HepG2 (cell line): ENCODE data around the gene RFTN1. TPM values are rescaled to one million over a fixed set of nuclear protein-coding genes. Genes with fewer than 3 reads are reported as not detected.

Experiments used
- ATAC-seq: fragments of 200-7000 bp; cut with Tn5 transposase; 3 replicates; pipeline ENCODE4 v1.9.1; 2020; ENCODE audit warnings: mild to moderate bottlenecking, moderate library complexity
- BruUV-seq: library from RNA; stranded (reverse); fragments of 400-500 nt; replicated peaks from 2 replicates; lab custom pipeline; 2021; lab: Mats Ljungman, UMichigan
- CTCF ChIA-PET: fragments of 300-600 bp; formaldehyde crosslinking; extraction: SDS; loops from one replicate; lab custom pipeline; 2021; ENCODE audit warnings: low total read pairs, inconsistent platforms, low intra/inter-chr PET ratio; lab: Yijun Ruan, JAX
- POLR2A ChIA-PET: fragments of 350-600 bp; sonication (Branson Sonifier 250); formaldehyde crosslinking; loops from one replicate; lab custom pipeline; 2020; ENCODE audit warnings: antibody characterized with exemption, inconsistent platforms; lab: Yijun Ruan, JAX
- DNase-seq: peaks from one replicate; pipeline ENCODE4 v3.0.0-alpha.2; 2015; ENCODE audit warnings: low spot score
- FAIRE-seq: peaks from 3 replicates; lab custom pipeline; 2011; peaks lifted over from hg19 to GRCh38; lab: Jason Lieb, UNC
- H2AFZ ChIP-seq: one replicate; pipeline ENCODE4 v1.6.1; 2011; ENCODE audit warnings: low read length, inconsistent platforms
- H3K27ac ChIP-seq: fragments of 300-600 bp; 3 replicates; pipeline ENCODE4 v1.8.0; 2011; ENCODE audit warnings: mixed run types, mild to moderate bottlenecking, mixed read lengths, low read length, inconsistent platforms; ENCODE audit not compliant: insufficient read depth; ENCODE audit errors: extremely low read length
- H3K27me3 ChIP-seq, 2 experiments: fragments of 200-600 bp in 1 of 2; 2 replicates in 1 of 2; 3 replicates in 1 of 2; pipeline versions ENCODE4 v1.6.0 to v1.8.0; 2011; ENCODE audit warnings: low read length in 2 of 2, mild to moderate bottlenecking in 2 of 2, moderate library complexity in 2 of 2, inconsistent platforms in 1 of 2; ENCODE audit not compliant: insufficient read depth in 2 of 2, control insufficient read depth in 1 of 2
- H3K36me3 ChIP-seq, 2 experiments: fragments of 200-600 bp in 1 of 2; replicated peaks in 1 of 2; 2 replicates in 1 of 2; 3 replicates in 1 of 2; pipeline versions ENCODE4 v1.5.1 to v1.8.0; 2011; ENCODE audit warnings: low read length in 2 of 2, inconsistent platforms in 1 of 2; ENCODE audit not compliant: insufficient read depth in 2 of 2, control insufficient read depth in 1 of 2
- H3K4me1 ChIP-seq: 2 replicates; pipeline ENCODE4 v1.5.1; 2012; ENCODE audit warnings: low read length, inconsistent platforms; ENCODE audit not compliant: insufficient read depth
- H3K4me2 ChIP-seq: 2 replicates; pipeline ENCODE4 v1.6.0; 2011; ENCODE audit warnings: low read depth, low read length, inconsistent platforms
- H3K4me3 ChIP-seq, 3 experiments: fragments of 200-600 bp in 1 of 3; sonication (generic), shearing (Covaris generic) in 1 of 3; replicated peaks in 1 of 3; 2 replicates each; pipeline ENCODE4 v1.5.1; 2011 to 2016; ENCODE audit warnings: low read length in 3 of 3, inconsistent platforms in 2 of 3, low read depth in 2 of 3, mild to moderate bottlenecking in 2 of 3, control low read depth in 1 of 3, mixed read lengths in 1 of 3; ENCODE audit not compliant: insufficient read depth in 1 of 3
- H3K79me2 ChIP-seq: one replicate; pipeline ENCODE4 v1.6.1; 2011; ENCODE audit warnings: low read length, inconsistent platforms; ENCODE audit not compliant: insufficient read depth
- H3K9ac ChIP-seq: 2 replicates; pipeline ENCODE4 v1.6.0; 2011; ENCODE audit warnings: mild to moderate bottlenecking, low read depth, low read length, inconsistent platforms; ENCODE audit not compliant: insufficient read depth
- H3K9me3 ChIP-seq: 2 replicates; pipeline ENCODE4 v1.5.1; 2012; ENCODE audit warnings: mild to moderate bottlenecking, low read length
- H4K20me1 ChIP-seq: 2 replicates; pipeline ENCODE4 v1.6.0; 2011; ENCODE audit warnings: inconsistent platforms, mild to moderate bottlenecking, low read length, moderate library complexity; ENCODE audit not compliant: insufficient read depth
- CHD4 ChIP-seq: fragments of 200-600 bp; sonication (generic); IDR thresholded peaks from 2 replicates; pipeline ENCODE4 v1.7.0; 2017; ENCODE audit warnings: mild to moderate bottlenecking, low read length, borderline replicate concordance
- GLI4 ChIP-seq: sonication (generic); formaldehyde crosslinking; IDR thresholded peaks from 2 replicates; pipeline ENCODE4 v1.5.1; 2020; ENCODE audit warnings: missing genetic modification reagents, mild to moderate bottlenecking, moderate library complexity, borderline replicate concordance
- HCFC1 ChIP-seq: fragments of 150-350 bp; IDR thresholded peaks from 2 replicates; pipeline ENCODE4 v1.6.1; 2014; ENCODE audit warnings: low read depth, low read length
- HDAC1 ChIP-seq: sonication (generic); formaldehyde crosslinking; IDR thresholded peaks from 2 replicates; pipeline ENCODE4 v1.5.1; 2020; ENCODE audit warnings: mild to moderate bottlenecking, missing genetic modification reagents
- JUND ChIP-seq: sonication (generic); formaldehyde crosslinking; IDR thresholded peaks from 2 replicates; pipeline ENCODE4 v1.8.0; 2022; ENCODE audit warnings: mild to moderate bottlenecking, missing genetic modification reagents
- NBN ChIP-seq: fragments of 450-650 bp; conservative IDR thresholded peaks from 2 replicates; pipeline ENCODE4 v1.6.1; 2017
- NR2F1 ChIP-seq, 2 experiments: fragments of 450-650 bp in 1 of 2; formaldehyde crosslinking in 1 of 2; IDR thresholded peaks; 2 replicates each; pipeline versions ENCODE4 v1.5.0 to v1.6.1; 2016 to 2020; ENCODE audit warnings: mild to moderate bottlenecking in 1 of 2, missing compliant biosample characterization in 1 of 2, missing genetic modification reagents in 1 of 2, moderate library complexity in 1 of 2
- POLR2A ChIP-seq, 2 experiments: IDR thresholded peaks; 2 replicates each; pipeline ENCODE4 v1.6.1; 2011; ENCODE audit warnings: low read depth in 2 of 2, low read length in 2 of 2, mild to moderate bottlenecking in 1 of 2, moderate library complexity in 1 of 2; ENCODE audit not compliant: insufficient read depth in 1 of 2
- TBP ChIP-seq: sonication (generic); formaldehyde crosslinking; IDR thresholded peaks from 2 replicates; pipeline ENCODE4 v1.5.0; 2020; ENCODE audit warnings: missing genetic modification reagents
- ZNF143 ChIP-seq: sonication (generic); formaldehyde crosslinking; IDR thresholded peaks from 2 replicates; pipeline ENCODE4 v1.4.0; 2020; ENCODE audit warnings: missing genetic modification reagents
- ZNF251 ChIP-seq: sonication (generic); formaldehyde crosslinking; IDR thresholded peaks from 2 replicates; pipeline ENCODE4 v1.9.0; 2021; ENCODE audit warnings: mild to moderate bottlenecking, missing genetic modification reagents
- ZNF333 ChIP-seq: sonication (generic); formaldehyde crosslinking; IDR thresholded peaks from 2 replicates; pipeline ENCODE4 v1.4.0; 2020; ENCODE audit warnings: mild to moderate bottlenecking, missing genetic modification reagents, borderline replicate concordance
- ZNF335 ChIP-seq: sonication (generic); formaldehyde crosslinking; IDR thresholded peaks from 2 replicates; pipeline ENCODE4 v1.4.0; 2020; ENCODE audit warnings: missing genetic modification reagents
- ZNF337 ChIP-seq: sonication (generic); formaldehyde crosslinking; IDR thresholded peaks from 2 replicates; pipeline ENCODE4 v1.5.1; 2020; ENCODE audit warnings: missing genetic modification reagents, low read depth, mild to moderate bottlenecking, borderline replicate concordance
- ZNF468 ChIP-seq: sonication (generic); formaldehyde crosslinking; IDR thresholded peaks from 2 replicates; pipeline ENCODE4 v1.8.0; 2022; ENCODE audit warnings: mild to moderate bottlenecking, moderate library complexity, missing genetic modification reagents
- ZNF782 ChIP-seq: sonication (generic); formaldehyde crosslinking; IDR thresholded peaks from 2 replicates; pipeline ENCODE4 v1.4.0; 2020; ENCODE audit warnings: missing genetic modification reagents, mild to moderate bottlenecking, borderline replicate concordance
- WGBS: methylation state at CpG from one replicate; pipeline ENCODE4 v1.1.6; 2017; ENCODE audit warnings: low lambda C conversion rate; 5-methylcytosine and 5-hydroxymethylcytosine counted together
- in situ Hi-C: cut with HindIII; loops from 2 replicates; pipeline ENCODE4 v1.10.0; 2017; ENCODE audit warnings: low pct_unique_long_range_greater_than_20kb; ENCODE audit not compliant: extremely low pct_ligation_motif_present
- intact Hi-C: fragments of 100-400 bp; cut with micrococcal nuclease; formaldehyde crosslinking; loops from one replicate; pipeline ENCODE4 v1.10.0; 2022; ENCODE audit not compliant: unreplicated experiment
- polyA plus RNA-seq, 8 experiments: library from polyadenylated mRNA; depleted of rRNA in 3 of 8; stranded (reverse) in 7 of 8; unstranded in 1 of 8; fragments of >200 nt; fragmentation: Illumina TruSeq in 4 of 8; extraction: Trizol in 4 of 8; gene quantifications; 2 replicates each; pipeline versions ENCODE4 v1.2.1 to v1.2.3, GENCODE V29; 2011 to 2016; ENCODE audit warnings: low read depth in 4 of 8, missing spikeins in 1 of 8, mixed read lengths in 1 of 8; ENCODE audit not compliant: insufficient read depth in 1 of 8
- total RNA-seq, 5 experiments: library from RNA; depleted of rRNA; stranded (reverse); fragments of >200 nt; fragmentation: Illumina TruSeq; extraction: Trizol; gene quantifications; 2 replicates each; pipeline ENCODE4 v1.2.3, GENCODE V29; 2016; ENCODE audit warnings: low read depth in 1 of 5
- TF ChIP-seq, protein P1 (sequence below): IDR thresholded peaks from 2 replicates; pipeline ENCODE4 v1.6.1; 2012; ENCODE audit warnings: low read length, improper control_type of control experiment
- TF ChIP-seq, protein P2 (sequence below): sonication (generic); formaldehyde crosslinking; IDR thresholded peaks from 2 replicates; pipeline ENCODE4 v1.4.0; 2020; ENCODE audit warnings: missing genetic modification reagents, borderline replicate concordance

RFTN1 gene
- total and polyA plus RNA-seq, 2 of the 13 experiments (the other 11 are each of a cell fraction or from before 2014, with no cell fraction given) = not detected

DNA sequence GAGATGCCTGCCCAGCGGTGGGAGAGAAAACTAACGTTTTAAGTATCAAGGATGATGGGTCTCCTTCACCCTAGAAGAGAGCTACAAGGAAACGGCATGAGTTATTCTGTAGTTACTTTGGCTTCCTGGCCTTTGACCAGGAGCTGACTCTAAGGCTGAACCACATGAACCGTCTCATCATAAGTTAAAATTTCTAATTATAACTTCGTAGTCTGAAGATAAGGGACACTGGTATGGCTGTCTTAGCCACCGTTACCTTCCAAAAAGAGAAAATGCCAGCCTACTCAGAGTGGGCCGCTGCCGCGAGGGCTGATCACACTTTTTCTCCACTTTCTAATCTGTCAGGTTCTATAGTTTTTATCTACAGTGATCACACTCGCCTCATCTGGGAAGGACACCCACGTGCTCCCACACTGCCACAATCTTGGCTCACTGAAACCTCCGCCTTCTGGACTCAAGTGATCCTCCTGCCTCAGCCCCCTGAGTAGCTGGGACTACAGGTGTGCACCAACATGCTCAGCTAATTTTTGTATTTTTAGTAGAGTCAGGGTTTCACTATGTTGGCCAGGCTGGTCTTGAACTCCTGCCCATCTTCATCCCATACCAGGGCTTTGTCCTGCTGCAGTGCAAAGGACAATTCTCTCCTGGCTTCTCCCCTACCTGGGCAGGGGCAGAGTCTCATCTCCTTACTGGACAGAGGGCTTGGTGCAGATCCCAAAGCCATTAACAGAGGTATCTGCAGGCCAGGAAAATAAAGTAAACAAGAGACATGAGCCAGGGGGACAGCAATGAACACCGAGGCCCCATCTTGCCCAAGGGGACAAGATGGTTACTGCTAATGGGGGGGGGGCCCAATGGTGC lies 73.4 kb downstream of the RFTN1 start:
- no peaks in the 10 kb centered on the region for H3K79me2 ChIP-seq
- no peak overlapping the region for H3K4me2 ChIP-seq
- no peaks in the 10 kb centered on the region; a peak in 1 of 5 replicates for H3K27me3 ChIP-seq
- ChIA-PET POLR2A (no interaction called here), CTCF (no interaction called here)
- no peak overlapping the region for H3K4me3 ChIP-seq
- H4K20me1 ChIP-seq = no peaks in the 10 kb centered on the region
- no peak for DNase-seq
- no peak overlapping the region for H2AFZ ChIP-seq
- in situ Hi-C loops = no loop called here
- H3K9me3 ChIP-seq = no peaks in the 10 kb centered on the region
- no peak overlapping the region for H3K27ac ChIP-seq
- ATAC-seq = no peak
- TF ChIP-seq, protein P1, sequence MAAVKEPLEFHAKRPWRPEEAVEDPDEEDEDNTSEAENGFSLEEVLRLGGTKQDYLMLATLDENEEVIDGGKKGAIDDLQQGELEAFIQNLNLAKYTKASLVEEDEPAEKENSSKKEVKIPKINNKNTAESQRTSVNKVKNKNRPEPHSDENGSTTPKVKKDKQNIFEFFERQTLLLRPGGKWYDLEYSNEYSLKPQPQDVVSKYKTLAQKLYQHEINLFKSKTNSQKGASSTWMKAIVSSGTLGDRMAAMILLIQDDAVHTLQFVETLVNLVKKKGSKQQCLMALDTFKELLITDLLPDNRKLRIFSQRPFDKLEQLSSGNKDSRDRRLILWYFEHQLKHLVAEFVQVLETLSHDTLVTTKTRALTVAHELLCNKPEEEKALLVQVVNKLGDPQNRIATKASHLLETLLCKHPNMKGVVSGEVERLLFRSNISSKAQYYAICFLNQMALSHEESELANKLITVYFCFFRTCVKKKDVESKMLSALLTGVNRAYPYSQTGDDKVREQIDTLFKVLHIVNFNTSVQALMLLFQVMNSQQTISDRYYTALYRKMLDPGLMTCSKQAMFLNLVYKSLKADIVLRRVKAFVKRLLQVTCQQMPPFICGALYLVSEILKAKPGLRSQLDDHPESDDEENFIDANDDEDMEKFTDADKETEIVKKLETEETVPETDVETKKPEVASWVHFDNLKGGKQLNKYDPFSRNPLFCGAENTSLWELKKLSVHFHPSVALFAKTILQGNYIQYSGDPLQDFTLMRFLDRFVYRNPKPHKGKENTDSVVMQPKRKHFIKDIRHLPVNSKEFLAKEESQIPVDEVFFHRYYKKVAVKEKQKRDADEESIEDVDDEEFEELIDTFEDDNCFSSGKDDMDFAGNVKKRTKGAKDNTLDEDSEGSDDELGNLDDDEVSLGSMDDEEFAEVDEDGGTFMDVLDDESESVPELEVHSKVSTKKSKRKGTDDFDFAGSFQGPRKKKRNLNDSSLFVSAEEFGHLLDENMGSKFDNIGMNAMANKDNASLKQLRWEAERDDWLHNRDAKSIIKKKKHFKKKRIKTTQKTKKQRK = no peak
- TF ChIP-seq NR2F1 (CRISPR knock-in tag; IDR thresholded peaks at IDR 0.05) (no peak), ZNF335 (CRISPR knock-in tag) (no peak), ZNF333 (no peak), HDAC1 (CRISPR knock-in tag) (no peak), HCFC1 (no peak), ZNF251 (CRISPR knock-in tag) (no peak), ZNF782 (CRISPR knock-in tag) (no peak), ZNF337 (no peak), CHD4 (no peak), ZNF468 (CRISPR knock-in tag) (no peak), ZNF143 (CRISPR knock-in tag) (no peak), TBP (no peak), POLR2A (IDR thresholded peaks at IDR 0.05; ENCODE audit: insufficient read depth in 1 of 2, low read depth in 2 of 2, low read length in 2 of 2) (no peak), JUND (no peak), GLI4 (no peak), NBN (no peak)
- TF ChIP-seq, protein P2, sequence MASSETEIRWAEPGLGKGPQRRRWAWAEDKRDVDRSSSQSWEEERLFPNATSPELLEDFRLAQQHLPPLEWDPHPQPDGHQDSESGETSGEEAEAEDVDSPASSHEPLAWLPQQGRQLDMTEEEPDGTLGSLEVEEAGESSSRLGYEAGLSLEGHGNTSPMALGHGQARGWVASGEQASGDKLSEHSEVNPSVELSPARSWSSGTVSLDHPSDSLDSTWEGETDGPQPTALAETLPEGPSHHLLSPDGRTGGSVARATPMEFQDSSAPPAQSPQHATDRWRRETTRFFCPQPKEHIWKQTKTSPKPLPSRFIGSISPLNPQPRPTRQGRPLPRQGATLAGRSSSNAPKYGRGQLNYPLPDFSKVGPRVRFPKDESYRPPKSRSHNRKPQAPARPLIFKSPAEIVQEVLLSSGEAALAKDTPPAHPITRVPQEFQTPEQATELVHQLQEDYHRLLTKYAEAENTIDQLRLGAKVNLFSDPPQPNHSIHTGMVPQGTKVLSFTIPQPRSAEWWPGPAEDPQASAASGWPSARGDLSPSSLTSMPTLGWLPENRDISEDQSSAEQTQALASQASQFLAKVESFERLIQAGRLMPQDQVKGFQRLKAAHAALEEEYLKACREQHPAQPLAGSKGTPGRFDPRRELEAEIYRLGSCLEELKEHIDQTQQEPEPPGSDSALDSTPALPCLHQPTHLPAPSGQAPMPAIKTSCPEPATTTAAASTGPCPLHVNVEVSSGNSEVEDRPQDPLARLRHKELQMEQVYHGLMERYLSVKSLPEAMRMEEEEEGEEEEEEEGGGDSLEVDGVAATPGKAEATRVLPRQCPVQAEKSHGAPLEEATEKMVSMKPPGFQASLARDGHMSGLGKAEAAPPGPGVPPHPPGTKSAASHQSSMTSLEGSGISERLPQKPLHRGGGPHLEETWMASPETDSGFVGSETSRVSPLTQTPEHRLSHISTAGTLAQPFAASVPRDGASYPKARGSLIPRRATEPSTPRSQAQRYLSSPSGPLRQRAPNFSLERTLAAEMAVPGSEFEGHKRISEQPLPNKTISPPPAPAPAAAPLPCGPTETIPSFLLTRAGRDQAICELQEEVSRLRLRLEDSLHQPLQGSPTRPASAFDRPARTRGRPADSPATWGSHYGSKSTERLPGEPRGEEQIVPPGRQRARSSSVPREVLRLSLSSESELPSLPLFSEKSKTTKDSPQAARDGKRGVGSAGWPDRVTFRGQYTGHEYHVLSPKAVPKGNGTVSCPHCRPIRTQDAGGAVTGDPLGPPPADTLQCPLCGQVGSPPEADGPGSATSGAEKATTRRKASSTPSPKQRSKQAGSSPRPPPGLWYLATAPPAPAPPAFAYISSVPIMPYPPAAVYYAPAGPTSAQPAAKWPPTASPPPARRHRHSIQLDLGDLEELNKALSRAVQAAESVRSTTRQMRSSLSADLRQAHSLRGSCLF (CRISPR knock-in tag) = no peak
- no peak overlapping the region for H3K9ac ChIP-seq
- intact Hi-C loops = no loop called here
- no peak for FAIRE-seq
- 36% methylated on average over 13 of the region's 13 CpGs for WGBS
- no peaks in the 10 kb centered on the region for H3K4me1 ChIP-seq
- no peaks in the 10 kb centered on the region for H3K36me3 ChIP-seq
- BruUV-seq = no TSS peak
